A549 treated with ZK216348 at 1 μM for 4 hours (cell line): ENCODE measurements around the gene PYGB. TPM values are rescaled to one million over a fixed set of nuclear protein-coding genes. Genes with fewer than 3 reads are reported as not detected.

ENCODE experiments used
- total RNA-seq: library from RNA; stranded (reverse); fragments of 200-300 nt; extraction: Qiagen RNA extraction; gene quantifications from 5 replicates; pipeline ENCODE4 v1.2.3, GENCODE V29; 2022; ENCODE audit warnings: low read depth

PYGB gene
- total RNA-seq: 188 to 286 TPM (median 265 TPM) in 5 replicates

GRCh38 chr20:25247956-25248785 is at the start of gene PYGB:
TSS of gene PYGB (plus strand) at chr20:25248085. CDS start at chr20:25248179, 94 bp downstream.

Other genes starting within 250 kb of the PYGB start
- 8.2 to 16.0 TPM (median 15.3 TPM) in 5 replicates for gene ACSS1, start 189.9 kb upstream of the PYGB start, total RNA-seq
- 0.89 to 1.2 TPM (median 1.0 TPM) in 5 replicates for gene VSX1, start 165.9 kb upstream of the PYGB start, total RNA-seq
- gene ENTPD6, start 52.4 kb upstream of the PYGB start, total RNA-seq: 95.6 to 175 TPM (median 153 TPM) in 5 replicates
- 87.8 to 136 TPM (median 127 TPM) in 5 replicates for gene ABHD12, start 142.8 kb downstream of the PYGB start, total RNA-seq
- 23.4 to 37.5 TPM (median 34.2 TPM) in 5 replicates for gene GINS1, start 159.6 kb downstream of the PYGB start, total RNA-seq